Keratinocyte (primary cell): ENCODE measurements around the gene CALR3. TPM values are rescaled to one million over a fixed set of nuclear protein-coding genes. Genes with fewer than 3 reads are reported as not detected.
"Not testable (repeated sequence)": the region's sequence is repeated elsewhere in the genome, so short reads cannot be mapped to it uniquely, and the experiment has no call there.

Source experiments
- DNase-seq: peaks from one replicate; pipeline ENCODE4 v3.0.0-alpha.2; 2011; ENCODE audit warnings: low read depth, missing footprints, low spot score
- FAIRE-seq: peaks from 2 replicates; lab custom pipeline; 2011; peaks lifted over from hg19 to GRCh38; lab: Jason Lieb, UNC
- H2AFZ ChIP-seq: 2 replicates; pipeline ENCODE4 v1.6.0; 2012; ENCODE audit warnings: low read length, control low read depth, inconsistent platforms; ENCODE audit not compliant: control insufficient read depth
- H3K27ac ChIP-seq: 2 replicates; pipeline ENCODE4 v1.5.1; 2011; ENCODE audit warnings: low read length; ENCODE audit not compliant: control insufficient read depth, insufficient read depth
- H3K27me3 ChIP-seq: 3 replicates; pipeline ENCODE4 v1.6.0; 2011; ENCODE audit warnings: low read length; ENCODE audit not compliant: control insufficient read depth, insufficient read depth; ENCODE audit errors: extremely low read depth
- H3K36me3 ChIP-seq, 2 experiments: 2 replicates in 1 of 2; 3 replicates in 1 of 2; pipeline ENCODE4 v1.5.1; 2011; ENCODE audit warnings: low read length in 2 of 2, mild to moderate bottlenecking in 1 of 2; ENCODE audit not compliant: control insufficient read depth in 2 of 2, insufficient read depth in 2 of 2; ENCODE audit errors: extremely low read depth in 1 of 2
- H3K4me1 ChIP-seq: 3 replicates; pipeline ENCODE4 v1.5.1; 2011; ENCODE audit warnings: low read length; ENCODE audit not compliant: control insufficient read depth, insufficient read depth; ENCODE audit errors: extremely low read depth
- H3K4me2 ChIP-seq: 3 replicates; pipeline ENCODE4 v1.6.0; 2011; ENCODE audit warnings: low read depth, low read length; ENCODE audit not compliant: control insufficient read depth, insufficient read depth; ENCODE audit errors: extremely low read depth
- H3K4me3 ChIP-seq, 3 experiments: fragments of 200-600 bp in 1 of 3; sonication (generic) in 1 of 3; 2 replicates in 2 of 3; 3 replicates in 1 of 3; pipeline ENCODE4 v1.5.1; 2011 to 2016; ENCODE audit warnings: low read length in 3 of 3, mild to moderate bottlenecking in 3 of 3, control low read depth in 2 of 3, inconsistent platforms in 1 of 3, low read depth in 1 of 3, mixed read lengths in 1 of 3, mixed run types in 1 of 3, moderate library complexity in 1 of 3; ENCODE audit not compliant: control insufficient read depth in 2 of 3, insufficient read depth in 2 of 3; ENCODE audit errors: extremely low read depth in 1 of 3
- H3K79me2 ChIP-seq: 2 replicates; pipeline ENCODE4 v1.6.0; 2012; ENCODE audit warnings: low read length; ENCODE audit not compliant: control insufficient read depth, insufficient read depth
- H3K9ac ChIP-seq: 3 replicates; pipeline ENCODE4 v1.6.0; 2011; ENCODE audit warnings: low read length; ENCODE audit not compliant: control insufficient read depth, insufficient read depth; ENCODE audit errors: extremely low read depth
- H3K9me1 ChIP-seq: 3 replicates; pipeline ENCODE4 v1.6.0; 2011; ENCODE audit warnings: low read length; ENCODE audit not compliant: control insufficient read depth, insufficient read depth; ENCODE audit errors: extremely low read depth
- H3K9me3 ChIP-seq: 2 replicates; pipeline ENCODE4 v1.5.1; 2012; ENCODE audit warnings: low read depth, low read length; ENCODE audit not compliant: control insufficient read depth
- H4K20me1 ChIP-seq: 3 replicates; pipeline ENCODE4 v1.6.0; 2011; ENCODE audit warnings: low read length; ENCODE audit not compliant: control insufficient read depth, insufficient read depth; ENCODE audit errors: extremely low read depth
- EZH2 ChIP-seq: IDR thresholded peaks from one replicate; pipeline ENCODE4 v1.6.1; 2012; ENCODE audit warnings: inconsistent platforms, mild to moderate bottlenecking, low read length, moderate library complexity
- dilution Hi-C: fragments of 300-500 bp; cut with MboI; formaldehyde crosslinking; loops from one replicate; pipeline ENCODE4 v1.7.0; 2020; ENCODE audit warnings: low sequenced_read_pairs; ENCODE audit not compliant: extremely low pct_ligation_motif_present
- polyA plus RNA-seq, 5 experiments: library from polyadenylated mRNA; depleted of rRNA in 3 of 5; stranded (reverse) in 3 of 5; stranded (forward) in 1 of 5; unstranded in 1 of 5; fragments of >200 nt; gene quantifications; 1 replicate in 1 of 5; 2 replicates in 3 of 5; 3 replicates in 1 of 5; pipeline versions ENCODE4 v1.2.1 to v1.2.3, GENCODE V29; 2011 to 2012; ENCODE audit warnings: missing spikeins in 2 of 5, low read depth in 1 of 5, low replicate concordance in 1 of 5
- TF ChIP-seq, protein P1 (sequence below), 3 experiments: IDR thresholded peaks in 1 of 3; conservative IDR thresholded peaks in 1 of 3; optimal IDR thresholded peaks in 1 of 3; 2 replicates in 2 of 3; 3 replicates in 1 of 3; pipeline versions ENCODE3 to v1.5.1; 2011; ENCODE audit warnings: low read length in 3 of 3, mild to moderate bottlenecking in 3 of 3, moderate library complexity in 2 of 3, control low read depth in 1 of 3, inconsistent platforms in 1 of 3; ENCODE audit not compliant: insufficient read depth in 2 of 3; ENCODE audit errors: extremely low read depth in 1 of 3

Gene CALR3
- polyA plus RNA-seq, 1 donor (not counting 4 experiments of a cell fraction or from before 2014, with no cell fraction given), result not detected

DNA sequence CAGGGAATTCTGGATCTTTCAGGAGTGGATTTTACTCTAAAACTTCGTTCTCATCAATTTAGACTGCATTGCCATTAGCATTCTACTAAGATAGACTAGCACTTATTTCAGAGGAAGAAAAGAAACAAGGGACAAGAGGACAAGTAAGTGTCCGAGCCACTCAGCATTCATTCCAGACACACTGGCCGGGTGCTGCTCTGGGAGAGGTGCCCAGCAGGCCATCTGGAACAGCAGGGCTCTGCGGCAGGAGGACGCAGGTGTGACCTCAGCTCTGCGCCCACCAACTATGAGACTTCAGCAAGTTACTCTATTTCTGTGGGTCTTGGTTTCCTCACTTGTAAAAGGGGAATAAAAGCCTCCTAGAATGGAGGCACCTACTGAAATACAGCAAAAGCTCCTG lies 28.4 kb downstream of the CALR3 start:
- DNase-seq (no peak), FAIRE-seq (no peak)
- Histone ChIP-seq H3K4me3 (no peak overlapping the region), H3K27ac (no peak overlapping the region), H3K4me1 (peaks cover 27% of the 10 kb centered on the region), H3K9me3 (no peaks in the 10 kb centered on the region), H3K4me2 (no peak overlapping the region), H3K36me3 (peaks cover 0 to 4% of the 10 kb centered on the region in 2 experiments), H3K9me1 (no peaks in the 10 kb centered on the region), H2AFZ (no peak overlapping the region), H4K20me1 (peaks cover 20% of the 10 kb centered on the region), H3K79me2 (peaks cover 81% of the 10 kb centered on the region), H3K27me3 (no peaks in the 10 kb centered on the region), H3K9ac (no peak overlapping the region)
- TF ChIP-seq EZH2, result no peak
- TF ChIP-seq, protein P1, sequence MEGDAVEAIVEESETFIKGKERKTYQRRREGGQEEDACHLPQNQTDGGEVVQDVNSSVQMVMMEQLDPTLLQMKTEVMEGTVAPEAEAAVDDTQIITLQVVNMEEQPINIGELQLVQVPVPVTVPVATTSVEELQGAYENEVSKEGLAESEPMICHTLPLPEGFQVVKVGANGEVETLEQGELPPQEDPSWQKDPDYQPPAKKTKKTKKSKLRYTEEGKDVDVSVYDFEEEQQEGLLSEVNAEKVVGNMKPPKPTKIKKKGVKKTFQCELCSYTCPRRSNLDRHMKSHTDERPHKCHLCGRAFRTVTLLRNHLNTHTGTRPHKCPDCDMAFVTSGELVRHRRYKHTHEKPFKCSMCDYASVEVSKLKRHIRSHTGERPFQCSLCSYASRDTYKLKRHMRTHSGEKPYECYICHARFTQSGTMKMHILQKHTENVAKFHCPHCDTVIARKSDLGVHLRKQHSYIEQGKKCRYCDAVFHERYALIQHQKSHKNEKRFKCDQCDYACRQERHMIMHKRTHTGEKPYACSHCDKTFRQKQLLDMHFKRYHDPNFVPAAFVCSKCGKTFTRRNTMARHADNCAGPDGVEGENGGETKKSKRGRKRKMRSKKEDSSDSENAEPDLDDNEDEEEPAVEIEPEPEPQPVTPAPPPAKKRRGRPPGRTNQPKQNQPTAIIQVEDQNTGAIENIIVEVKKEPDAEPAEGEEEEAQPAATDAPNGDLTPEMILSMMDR (optimal IDR thresholded peaks at IDR 0.05 in 1 of 3, IDR thresholded peaks at IDR 0.05 in 1 of 3, conservative IDR thresholded peaks at IDR 0.05 in 1 of 3; ENCODE audit: extremely low read depth in 1 of 3, insufficient read depth in 2 of 3, low read length in 3 of 3), result no peak
- dilution Hi-C loops, result no loop called here

- peaks cover 33% of the 10 kb centered on the region for H3K4me1 ChIP-seq
- FAIRE-seq, H3K27ac ChIP-seq, H2AFZ ChIP-seq, H3K9me3 ChIP-seq, H3K36me3 ChIP-seq, H3K4me3 ChIP-seq, H3K4me2 ChIP-seq, DNase-seq, H3K27me3 ChIP-seq, H3K9me1 ChIP-seq, dilution Hi-C loops, H3K9ac ChIP-seq: not testable (repeated sequence)
- H4K20me1 ChIP-seq, result peaks cover 20% of the 10 kb centered on the region
- peaks cover 87% of the 10 kb centered on the region for H3K79me2 ChIP-seq
These were observed 29.1 kb downstream of the CALR3 start for GRCh38 chr19:16466802-16467427.

- H3K27ac ChIP-seq, result no peak overlapping the region
These were observed 30.7 kb downstream of the CALR3 start for GRCh38 chr19:16465239-16465638.

More at GRCh38 chr19:16465239-16465638, 30.7 kb downstream of the CALR3 start:
- Histone ChIP-seq H2AFZ (no peak overlapping the region), H3K79me2 (peaks cover 91% of the 10 kb centered on the region), H4K20me1 (peaks cover 20% of the 10 kb centered on the region), H3K4me1 (peaks cover 26% of the 10 kb centered on the region), H3K4me2 (no peak overlapping the region), H3K9ac (no peak overlapping the region), H3K9me1 (no peaks in the 10 kb centered on the region), H3K9me3 (no peaks in the 10 kb centered on the region), H3K27me3 (no peaks in the 10 kb centered on the region), H3K4me3 (no peak overlapping the region), H3K36me3 (peaks cover 0 to 4% of the 10 kb centered on the region in 2 experiments)
- TF ChIP-seq, protein P1 (optimal IDR thresholded peaks at IDR 0.05 in 1 of 3, IDR thresholded peaks at IDR 0.05 in 1 of 3, conservative IDR thresholded peaks at IDR 0.05 in 1 of 3; ENCODE audit: extremely low read depth in 1 of 3, insufficient read depth in 2 of 3, low read length in 3 of 3), result no peak
- no peak for TF ChIP-seq EZH2
- no peak for DNase-seq
- dilution Hi-C loops, result no loop called here
- no peak for FAIRE-seq
